GM23338 (cell line): Measurements from ENCODE around the gene SHISAL2B. TPM values are rescaled to one million over a fixed set of nuclear protein-coding genes. Genes with fewer than 3 reads are reported as not detected.

Source experiments
- ATAC-seq: fragments of 200-7000 bp; cut with Tn5 transposase; 3 replicates; pipeline ENCODE4 v1.9.1; 2020
- DNase-seq: peaks from one replicate; pipeline ENCODE4 v3.0.0-alpha.2; 2015; ENCODE audit warnings: low spot score
- H2AFZ ChIP-seq: fragments of 200-600 bp; sonication (generic); 2 replicates; pipeline ENCODE4 v1.8.0; 2016; ENCODE audit warnings: antibody characterized with exemption, mild to moderate bottlenecking, moderate library complexity
- H3F3A ChIP-seq: fragments of 200-600 bp; sonication (generic); replicated peaks from 2 replicates; pipeline ENCODE4 v1.8.0; 2017; ENCODE audit warnings: antibody characterized with exemption, mixed run types, low read depth
- H3K27ac ChIP-seq: fragments of 200-600 bp; sonication (generic); 2 replicates; pipeline ENCODE4 v1.6.1; 2016; ENCODE audit warnings: low read depth
- H3K27me3 ChIP-seq: fragments of 200-600 bp; sonication (generic); 2 replicates; pipeline ENCODE4 v1.8.0; 2016; ENCODE audit warnings: mild to moderate bottlenecking, mixed run types, moderate library complexity; ENCODE audit not compliant: insufficient read depth
- H3K36me3 ChIP-seq: fragments of 200-600 bp; sonication (generic); 2 replicates; pipeline ENCODE4 v1.8.0; 2016; ENCODE audit warnings: mild to moderate bottlenecking; ENCODE audit not compliant: insufficient read depth
- H3K4me1 ChIP-seq: fragments of 200-600 bp; sonication (generic); 2 replicates; pipeline ENCODE4 v1.8.0; 2016; ENCODE audit warnings: mild to moderate bottlenecking, moderate library complexity; ENCODE audit not compliant: insufficient read depth
- H3K4me2 ChIP-seq: fragments of 200-600 bp; sonication (generic); 2 replicates; pipeline ENCODE4 v1.7.1; 2017; ENCODE audit warnings: mixed run types
- H3K4me3 ChIP-seq: fragments of 200-600 bp; sonication (generic); 2 replicates; pipeline ENCODE4 v1.6.1; 2016; ENCODE audit warnings: mixed run types
- H3K79me2 ChIP-seq: fragments of 200-600 bp; sonication (generic); replicated peaks from 2 replicates; pipeline ENCODE4 v1.8.0; 2017; ENCODE audit warnings: mild to moderate bottlenecking; ENCODE audit not compliant: insufficient read depth
- H3K9me2 ChIP-seq: fragments of 200-600 bp; sonication (generic); 2 replicates; pipeline ENCODE4 v1.8.0; 2017; ENCODE audit not compliant: insufficient read depth
- H4K20me1 ChIP-seq: fragments of 200-600 bp; sonication (generic); replicated peaks from 2 replicates; pipeline ENCODE4 v1.8.0; 2017; ENCODE audit warnings: mild to moderate bottlenecking; ENCODE audit not compliant: insufficient read depth
- H3K27ac Mint-ChIP-seq: 2 replicates; pipeline ENCODE4 v1.8.0; 2020; ENCODE audit warnings: inconsistent platforms, mild to moderate bottlenecking, moderate library complexity, mixed read lengths
- H3K27me3 Mint-ChIP-seq: 3 replicates; pipeline ENCODE4 v1.8.0; 2022; ENCODE audit warnings: low read depth, mild to moderate bottlenecking, moderate library complexity, mixed read lengths, inconsistent platforms; ENCODE audit not compliant: insufficient read depth, poor library complexity
- H3K36me3 Mint-ChIP-seq: 3 replicates; pipeline ENCODE4 v1.8.0; 2021; ENCODE audit warnings: low read depth, mild to moderate bottlenecking, inconsistent platforms, moderate library complexity, mixed read lengths
- H3K4me1 Mint-ChIP-seq: 3 replicates; pipeline ENCODE4 v1.8.0; 2020; ENCODE audit warnings: mild to moderate bottlenecking, inconsistent platforms, mixed read lengths
- H3K4me3 Mint-ChIP-seq: 3 replicates; pipeline ENCODE4 v1.8.0; 2021; ENCODE audit warnings: moderate library complexity, mild to moderate bottlenecking, inconsistent platforms, mixed read lengths
- H3K9me3 Mint-ChIP-seq: 3 replicates; pipeline ENCODE4 v1.8.0; 2020; ENCODE audit warnings: moderate library complexity, mild to moderate bottlenecking, inconsistent platforms, mixed read lengths
- EZH2 ChIP-seq: fragments of 200-600 bp; sonication (generic); IDR thresholded peaks from one replicate; pipeline ENCODE4 v1.8.0; 2017; ENCODE audit warnings: antibody characterized with exemption, mild to moderate bottlenecking, low read depth; ENCODE audit not compliant: unreplicated experiment
- POLR2AphosphoS5 ChIP-seq: IDR thresholded peaks from 2 replicates; pipeline ENCODE4 v1.6.1; 2016; ENCODE audit warnings: antibody characterized with exemption, low read depth
- STAT1 ChIP-seq: IDR thresholded peaks from one replicate; pipeline ENCODE4 v1.6.1; 2016; ENCODE audit warnings: antibody characterized with exemption; ENCODE audit not compliant: unreplicated experiment
- polyA plus RNA-seq: library from polyadenylated mRNA; unstranded; fragments of >200 nt; fragmentation: Nextera tagmentation; extraction: Ambion mirVana; gene quantifications from 2 replicates; pipeline ENCODE4 v1.2.1, GENCODE V29; 2016
- total RNA-seq: library from RNA; depleted of rRNA; stranded (reverse); fragments of >200 nt; shearing (Covaris generic); gene quantifications from 2 replicates; pipeline ENCODE4 v1.2.3, GENCODE V29; 2014
- TF ChIP-seq, protein P1 (sequence below): fragments of 250-450 bp; sonication (Bioruptor Pico); IDR thresholded peaks from 2 replicates; pipeline ENCODE4 v1.5.0; 2020; ENCODE audit warnings: mild to moderate bottlenecking, moderate library complexity
- TF ChIP-seq, protein P2 (sequence below), 2 experiments: fragments of 200-600 bp in 1 of 2; sonication (generic) in 1 of 2; conservative IDR thresholded peaks; 2 replicates each; pipeline versions ENCODE4 v1.5.1 to v1.6.1; 2016 to 2017; ENCODE audit warnings: antibody characterized with exemption in 2 of 2, low read depth in 2 of 2, mild to moderate bottlenecking in 2 of 2, moderate library complexity in 1 of 2

The SHISAL2B gene
- total and polyA plus RNA-seq, 2 experiments from 2014 or later: 12.3 to 21.1 TPM

DNA sequence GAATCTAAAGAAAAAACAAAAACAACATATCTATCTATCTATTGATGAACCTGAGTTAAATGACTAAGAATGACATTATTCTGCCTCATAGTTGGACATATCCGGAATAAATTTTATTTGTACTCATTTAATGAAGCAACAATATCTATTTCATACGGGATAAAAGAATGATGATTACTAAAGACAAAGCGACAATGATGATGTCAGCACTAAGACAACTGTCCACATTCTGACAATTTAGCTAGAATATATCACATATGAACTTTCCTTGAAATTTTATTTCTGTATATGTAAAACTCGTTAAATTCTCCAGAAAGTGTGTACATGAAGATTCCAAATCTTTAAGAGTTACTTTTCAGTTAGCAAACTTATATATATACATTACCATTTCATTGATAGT is 23.2 kb upstream of the SHISAL2B start:
- H3K9me2 ChIP-seq: no peaks in the 10 kb centered on the region
- no peaks in the 10 kb centered on the region for H3K79me2 ChIP-seq
- TF ChIP-seq, protein P1, sequence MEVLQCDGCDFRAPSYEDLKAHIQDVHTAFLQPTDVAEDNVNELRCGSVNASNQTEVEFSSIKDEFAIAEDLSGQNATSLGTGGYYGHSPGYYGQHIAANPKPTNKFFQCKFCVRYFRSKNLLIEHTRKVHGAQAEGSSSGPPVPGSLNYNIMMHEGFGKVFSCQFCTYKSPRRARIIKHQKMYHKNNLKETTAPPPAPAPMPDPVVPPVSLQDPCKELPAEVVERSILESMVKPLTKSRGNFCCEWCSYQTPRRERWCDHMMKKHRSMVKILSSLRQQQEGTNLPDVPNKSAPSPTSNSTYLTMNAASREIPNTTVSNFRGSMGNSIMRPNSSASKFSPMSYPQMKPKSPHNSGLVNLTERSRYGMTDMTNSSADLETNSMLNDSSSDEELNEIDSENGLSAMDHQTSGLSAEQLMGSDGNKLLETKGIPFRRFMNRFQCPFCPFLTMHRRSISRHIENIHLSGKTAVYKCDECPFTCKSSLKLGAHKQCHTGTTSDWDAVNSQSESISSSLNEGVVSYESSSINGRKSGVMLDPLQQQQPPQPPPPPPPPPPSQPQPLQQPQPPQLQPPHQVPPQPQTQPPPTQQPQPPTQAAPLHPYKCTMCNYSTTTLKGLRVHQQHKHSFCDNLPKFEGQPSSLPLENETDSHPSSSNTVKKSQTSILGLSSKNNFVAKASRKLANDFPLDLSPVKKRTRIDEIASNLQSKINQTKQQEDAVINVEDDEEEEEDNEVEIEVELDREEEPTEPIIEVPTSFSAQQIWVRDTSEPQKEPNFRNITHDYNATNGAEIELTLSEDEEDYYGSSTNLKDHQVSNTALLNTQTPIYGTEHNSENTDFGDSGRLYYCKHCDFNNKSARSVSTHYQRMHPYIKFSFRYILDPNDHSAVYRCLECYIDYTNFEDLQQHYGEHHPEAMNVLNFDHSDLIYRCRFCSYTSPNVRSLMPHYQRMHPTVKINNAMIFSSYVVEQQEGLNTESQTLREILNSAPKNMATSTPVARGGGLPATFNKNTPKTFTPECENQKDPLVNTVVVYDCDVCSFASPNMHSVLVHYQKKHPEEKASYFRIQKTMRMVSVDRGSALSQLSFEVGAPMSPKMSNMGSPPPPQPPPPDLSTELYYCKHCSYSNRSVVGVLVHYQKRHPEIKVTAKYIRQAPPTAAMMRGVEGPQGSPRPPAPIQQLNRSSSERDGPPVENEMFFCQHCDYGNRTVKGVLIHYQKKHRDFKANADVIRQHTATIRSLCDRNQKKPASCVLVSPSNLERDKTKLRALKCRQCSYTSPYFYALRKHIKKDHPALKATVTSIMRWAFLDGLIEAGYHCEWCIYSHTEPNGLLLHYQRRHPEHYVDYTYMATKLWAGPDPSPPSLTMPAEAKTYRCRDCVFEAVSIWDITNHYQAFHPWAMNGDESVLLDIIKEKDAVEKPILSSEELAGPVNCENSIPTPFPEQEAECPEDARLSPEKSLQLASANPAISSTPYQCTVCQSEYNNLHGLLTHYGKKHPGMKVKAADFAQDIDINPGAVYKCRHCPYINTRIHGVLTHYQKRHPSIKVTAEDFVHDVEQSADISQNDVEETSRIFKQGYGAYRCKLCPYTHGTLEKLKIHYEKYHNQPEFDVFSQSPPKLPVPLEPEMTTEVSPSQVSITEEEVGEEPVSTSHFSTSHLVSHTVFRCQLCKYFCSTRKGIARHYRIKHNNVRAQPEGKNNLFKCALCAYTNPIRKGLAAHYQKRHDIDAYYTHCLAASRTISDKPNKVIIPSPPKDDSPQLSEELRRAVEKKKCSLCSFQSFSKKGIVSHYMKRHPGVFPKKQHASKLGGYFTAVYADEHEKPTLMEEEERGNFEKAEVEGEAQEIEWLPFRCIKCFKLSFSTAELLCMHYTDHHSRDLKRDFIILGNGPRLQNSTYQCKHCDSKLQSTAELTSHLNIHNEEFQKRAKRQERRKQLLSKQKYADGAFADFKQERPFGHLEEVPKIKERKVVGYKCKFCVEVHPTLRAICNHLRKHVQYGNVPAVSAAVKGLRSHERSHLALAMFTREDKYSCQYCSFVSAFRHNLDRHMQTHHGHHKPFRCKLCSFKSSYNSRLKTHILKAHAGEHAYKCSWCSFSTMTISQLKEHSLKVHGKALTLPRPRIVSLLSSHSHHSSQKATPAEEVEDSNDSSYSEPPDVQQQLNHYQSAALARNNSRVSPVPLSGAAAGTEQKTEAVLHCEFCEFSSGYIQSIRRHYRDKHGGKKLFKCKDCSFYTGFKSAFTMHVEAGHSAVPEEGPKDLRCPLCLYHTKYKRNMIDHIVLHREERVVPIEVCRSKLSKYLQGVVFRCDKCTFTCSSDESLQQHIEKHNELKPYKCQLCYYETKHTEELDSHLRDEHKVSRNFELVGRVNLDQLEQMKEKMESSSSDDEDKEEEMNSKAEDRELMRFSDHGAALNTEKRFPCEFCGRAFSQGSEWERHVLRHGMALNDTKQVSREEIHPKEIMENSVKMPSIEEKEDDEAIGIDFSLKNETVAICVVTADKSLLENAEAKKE (CRISPR knock-in tag): no peak
- no peak for TF ChIP-seq POLR2AphosphoS5
- H3K4me1 Mint-ChIP-seq: peaks cover 16% of the 10 kb centered on the region
- DNase-seq (no peak), ATAC-seq (no peak)
- no peaks in the 10 kb centered on the region for H3K36me3 ChIP-seq
- no peak overlapping the region for H3K27ac ChIP-seq
- no peak overlapping the region for H2AFZ ChIP-seq
- H3K27me3 Mint-ChIP-seq: no peaks in the 10 kb centered on the region
- no peaks in the 10 kb centered on the region for H3K9me3 Mint-ChIP-seq
- H3K4me3 ChIP-seq: no peak overlapping the region
- no peak overlapping the region for H3K4me2 ChIP-seq
- no peaks in the 10 kb centered on the region for H3F3A ChIP-seq
- H3K36me3 Mint-ChIP-seq: no peaks in the 10 kb centered on the region
- no peak overlapping the region for H3K27ac Mint-ChIP-seq
- H3K4me3 Mint-ChIP-seq: no peak overlapping the region
- no peaks in the 10 kb centered on the region for H3K27me3 ChIP-seq
- no peaks in the 10 kb centered on the region for H4K20me1 ChIP-seq
- peaks cover 4% of the 10 kb centered on the region; the same call in 1 of the 2 replicates for H3K4me1 ChIP-seq

DNA sequence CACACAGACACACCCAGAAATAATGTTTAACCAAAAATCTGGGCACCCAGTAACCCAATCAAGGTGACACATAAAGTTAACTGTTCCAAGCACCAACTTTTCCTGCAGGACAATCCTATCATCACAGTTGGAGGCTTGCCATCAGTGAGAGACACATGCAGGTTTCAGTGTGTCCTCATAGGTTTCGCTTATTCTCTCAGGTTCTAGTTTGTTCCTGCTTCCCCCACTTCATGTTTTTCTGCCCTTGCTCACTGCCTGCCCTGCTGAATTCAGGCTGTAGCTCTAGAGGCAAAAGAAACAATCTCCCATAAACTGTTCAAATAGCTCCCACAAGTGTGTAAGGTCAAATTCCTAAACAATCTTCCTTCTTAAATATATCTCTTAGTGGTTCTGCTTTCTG is 20.0 kb upstream of the SHISAL2B start:
- H4K20me1 ChIP-seq: no peaks in the 10 kb centered on the region
- no peak overlapping the region for H3K4me3 ChIP-seq
- ATAC-seq (no peak), DNase-seq (no peak)
- H3K27ac Mint-ChIP-seq: no peak overlapping the region
- H3K36me3 Mint-ChIP-seq: no peaks in the 10 kb centered on the region
- H3K9me3 Mint-ChIP-seq: no peaks in the 10 kb centered on the region
- H3K27me3 ChIP-seq: no peaks in the 10 kb centered on the region
- H3F3A ChIP-seq: no peaks in the 10 kb centered on the region
- H2AFZ ChIP-seq: no peak overlapping the region
- no peak overlapping the region for H3K4me3 Mint-ChIP-seq
- no peaks in the 10 kb centered on the region for H3K9me2 ChIP-seq
- no peaks in the 10 kb centered on the region for H3K27me3 Mint-ChIP-seq
- H3K4me1 Mint-ChIP-seq: peaks cover 7% of the 10 kb centered on the region; the same call in 2 of the 3 replicates
- H3K4me1 ChIP-seq: peaks cover 1% of the 10 kb centered on the region; the same call in 1 of the 2 replicates
- no peak overlapping the region for H3K27ac ChIP-seq
- H3K36me3 ChIP-seq: no peaks in the 10 kb centered on the region
- TF ChIP-seq POLR2AphosphoS5 (no peak), EZH2 (no peak), STAT1 (no peak)
- TF ChIP-seq, protein P2, sequence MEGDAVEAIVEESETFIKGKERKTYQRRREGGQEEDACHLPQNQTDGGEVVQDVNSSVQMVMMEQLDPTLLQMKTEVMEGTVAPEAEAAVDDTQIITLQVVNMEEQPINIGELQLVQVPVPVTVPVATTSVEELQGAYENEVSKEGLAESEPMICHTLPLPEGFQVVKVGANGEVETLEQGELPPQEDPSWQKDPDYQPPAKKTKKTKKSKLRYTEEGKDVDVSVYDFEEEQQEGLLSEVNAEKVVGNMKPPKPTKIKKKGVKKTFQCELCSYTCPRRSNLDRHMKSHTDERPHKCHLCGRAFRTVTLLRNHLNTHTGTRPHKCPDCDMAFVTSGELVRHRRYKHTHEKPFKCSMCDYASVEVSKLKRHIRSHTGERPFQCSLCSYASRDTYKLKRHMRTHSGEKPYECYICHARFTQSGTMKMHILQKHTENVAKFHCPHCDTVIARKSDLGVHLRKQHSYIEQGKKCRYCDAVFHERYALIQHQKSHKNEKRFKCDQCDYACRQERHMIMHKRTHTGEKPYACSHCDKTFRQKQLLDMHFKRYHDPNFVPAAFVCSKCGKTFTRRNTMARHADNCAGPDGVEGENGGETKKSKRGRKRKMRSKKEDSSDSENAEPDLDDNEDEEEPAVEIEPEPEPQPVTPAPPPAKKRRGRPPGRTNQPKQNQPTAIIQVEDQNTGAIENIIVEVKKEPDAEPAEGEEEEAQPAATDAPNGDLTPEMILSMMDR (conservative IDR thresholded peaks at IDR 0.05; ENCODE audit: low read depth in 2 of 2): no peak
- H3K4me2 ChIP-seq: no peak overlapping the region
- H3K79me2 ChIP-seq: no peaks in the 10 kb centered on the region
